ENCODE results near the gene NCR1.
"Not testable (repeated sequence)": the region's sequence is repeated elsewhere in the genome, so short reads cannot be mapped to it uniquely, and the experiment has no call there.

The NCR1 gene, protein sequence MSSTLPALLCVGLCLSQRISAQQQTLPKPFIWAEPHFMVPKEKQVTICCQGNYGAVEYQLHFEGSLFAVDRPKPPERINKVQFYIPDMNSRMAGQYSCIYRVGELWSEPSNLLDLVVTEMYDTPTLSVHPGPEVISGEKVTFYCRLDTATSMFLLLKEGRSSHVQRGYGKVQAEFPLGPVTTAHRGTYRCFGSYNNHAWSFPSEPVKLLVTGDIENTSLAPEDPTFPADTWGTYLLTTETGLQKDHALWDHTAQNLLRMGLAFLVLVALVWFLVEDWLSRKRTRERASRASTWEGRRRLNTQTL

DNA sequence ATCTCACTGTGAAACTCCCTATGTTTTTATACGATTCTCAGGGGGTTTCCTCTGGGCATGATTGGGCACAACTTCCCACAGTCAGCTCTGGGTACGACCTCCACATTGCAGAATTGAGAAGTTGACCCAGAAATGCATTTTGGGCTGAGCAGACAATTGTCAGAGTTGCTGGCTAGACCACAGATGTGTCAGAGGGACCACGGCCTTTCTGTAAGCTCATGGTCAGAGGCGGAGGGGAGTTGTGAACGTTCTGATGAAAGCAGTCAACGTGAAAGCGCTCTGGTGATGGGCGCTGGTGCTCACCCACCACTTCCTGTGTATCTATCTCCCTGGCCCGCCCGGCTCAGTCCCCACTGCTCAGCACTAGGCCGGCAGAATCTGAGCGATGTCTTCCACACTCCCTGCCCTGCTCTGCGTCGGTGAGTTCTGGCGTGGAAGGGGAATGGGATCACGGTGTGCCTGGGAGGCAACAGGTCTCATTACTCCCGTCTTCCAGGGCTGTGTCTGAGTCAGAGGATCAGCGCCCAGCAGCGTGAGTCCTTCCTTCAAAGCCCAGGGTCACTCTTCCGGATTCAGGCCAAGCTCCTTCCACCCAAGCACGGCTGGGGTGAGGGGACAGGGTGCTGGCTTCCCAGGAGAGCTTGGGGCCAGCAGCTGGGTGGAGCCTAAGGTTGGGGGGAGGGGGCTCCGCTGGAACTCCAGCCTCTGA is at the start of gene NCR1:
Gene NCR1 (plus strand): TSS at position 346 of the 709 bp plus-strand sequence. CDS start 40 bp downstream, at position 386.
- DNase-seq (ENCODE audit: low read depth in 2 of 2), result no peak

DNA sequence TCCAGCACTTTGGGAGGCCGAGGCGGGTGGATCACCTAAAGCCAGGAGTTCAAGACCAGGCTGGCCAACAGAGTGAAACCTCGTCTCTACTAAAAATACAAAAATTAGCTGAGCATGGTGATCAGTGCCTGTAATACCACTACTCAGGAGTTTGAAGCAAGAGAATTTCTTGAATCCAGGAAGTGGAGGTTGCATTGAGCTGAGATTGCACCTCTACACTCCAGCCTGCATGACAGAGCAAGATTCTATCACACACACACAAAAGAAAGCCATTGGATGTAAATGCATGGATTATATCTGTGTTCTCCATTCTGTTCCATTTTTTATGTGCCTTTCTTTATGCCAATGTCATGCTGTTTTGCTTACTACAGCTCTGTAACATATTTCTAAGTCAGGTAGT is 47.5 kb upstream of the NCR1 start:
- not testable (repeated sequence) for DNase-seq (ENCODE audit: low read depth in 2 of 2)

DNA sequence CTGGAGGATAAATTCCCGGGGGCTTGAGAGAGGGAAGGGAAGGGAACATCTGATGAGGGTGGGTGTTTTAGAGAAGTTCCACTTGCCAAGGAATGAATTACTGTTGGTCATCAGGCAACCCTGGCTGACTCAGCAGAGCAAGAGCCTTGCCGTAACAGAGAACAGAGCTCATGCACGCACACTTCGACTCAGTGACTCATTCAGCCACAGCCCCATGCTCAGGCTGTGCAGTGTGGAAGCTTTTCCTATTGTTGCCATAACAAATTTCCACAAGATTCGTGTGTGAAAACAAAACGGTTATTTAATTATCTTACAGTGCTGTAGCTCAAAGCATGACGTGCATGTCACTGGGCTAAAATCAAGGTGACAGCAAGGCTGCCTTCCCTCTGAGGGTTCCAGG is 46.5 kb upstream of the NCR1 start:
- not testable (repeated sequence) for DNase-seq (ENCODE audit: low read depth in 2 of 2)

DNA sequence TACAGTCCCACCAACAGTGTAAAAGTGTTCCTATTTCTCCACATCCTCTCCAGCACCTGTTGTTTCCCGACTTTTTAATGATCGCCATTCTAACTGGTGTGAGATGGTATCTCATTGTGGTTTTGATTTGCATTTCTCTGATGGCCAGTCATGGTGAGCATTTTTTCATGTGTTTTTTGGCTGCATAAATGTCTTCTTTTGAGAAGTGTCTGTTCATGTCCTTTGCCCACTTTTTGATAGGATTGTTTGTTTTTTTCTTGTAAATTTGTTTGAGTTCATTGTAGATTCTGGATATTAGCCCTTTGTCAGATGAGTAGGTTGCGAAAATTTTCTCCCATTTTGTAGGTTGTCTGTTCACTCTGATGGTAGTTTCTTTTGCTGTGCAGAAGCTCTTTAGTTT is 42.5 kb upstream of the NCR1 start:
- DNase-seq (ENCODE audit: low read depth in 2 of 2), result not testable (repeated sequence)

DNA sequence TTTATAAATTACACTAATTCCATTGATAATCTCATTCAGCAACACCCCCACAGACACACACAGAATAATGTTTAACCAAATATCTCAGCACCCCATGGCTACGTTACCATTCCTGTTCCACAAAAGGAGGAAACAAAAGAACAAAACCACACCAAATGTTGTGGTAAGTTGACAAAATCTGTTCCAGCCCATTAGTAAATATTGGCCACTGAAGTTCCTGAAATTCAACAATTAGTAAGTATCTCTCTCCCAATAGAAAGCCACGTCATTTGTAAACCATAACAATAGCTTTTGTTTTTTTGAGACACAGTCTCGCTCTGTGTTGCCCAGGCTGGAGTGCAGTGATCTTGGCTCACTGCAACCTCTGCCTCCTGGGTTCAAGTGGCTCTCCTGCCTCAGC is 34.3 kb upstream of the NCR1 start:
- no peak for DNase-seq (ENCODE audit: low read depth in 2 of 2)

DNA sequence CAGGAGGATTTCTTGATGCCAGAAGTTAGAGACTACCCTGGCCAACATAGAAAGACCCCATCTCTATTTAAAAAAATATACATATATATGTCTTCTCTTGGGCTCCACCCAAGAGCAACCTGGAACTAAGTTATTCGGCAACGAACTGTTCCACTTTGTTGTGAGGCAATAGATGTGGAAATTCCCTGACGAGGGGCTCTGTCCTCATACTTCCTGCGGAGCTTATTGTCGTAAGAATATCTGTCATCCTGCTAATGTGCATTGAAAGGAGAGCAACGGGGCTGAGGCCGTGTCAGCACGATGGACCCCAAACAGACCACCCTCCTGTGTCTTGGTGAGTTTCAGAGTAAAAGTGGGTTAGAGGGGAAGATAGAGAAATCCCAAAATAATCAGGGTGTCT is 32.0 kb upstream of the NCR1 start, which contains the start of gene FCAR:
Gene FCAR (plus strand): TSS at position 246 of the 400 bp plus-strand sequence. CDS start 55 bp downstream, at position 301.
- no peak for DNase-seq (ENCODE audit: low read depth in 2 of 2)

DNA sequence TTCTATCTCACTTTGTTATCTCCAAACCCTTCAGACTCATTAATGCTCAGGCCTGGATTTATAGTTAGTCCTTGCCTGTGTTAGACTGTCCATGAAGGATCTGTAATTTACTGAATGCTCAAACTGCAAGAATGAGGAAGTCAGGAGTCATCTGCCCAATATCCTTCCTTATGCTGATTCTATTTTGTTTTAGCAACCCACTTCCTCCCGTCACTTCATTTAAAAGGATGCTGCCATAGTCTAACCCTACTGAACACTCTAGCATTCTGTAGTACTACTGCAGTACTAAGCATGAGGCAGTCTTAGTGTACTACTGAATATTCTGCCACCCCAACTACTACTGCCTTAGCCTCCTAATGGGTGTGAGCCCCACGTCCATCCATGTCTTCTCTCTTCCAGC is 30.4 kb upstream of the NCR1 start:
- DNase-seq (ENCODE audit: low read depth in 2 of 2), result no peak

DNA sequence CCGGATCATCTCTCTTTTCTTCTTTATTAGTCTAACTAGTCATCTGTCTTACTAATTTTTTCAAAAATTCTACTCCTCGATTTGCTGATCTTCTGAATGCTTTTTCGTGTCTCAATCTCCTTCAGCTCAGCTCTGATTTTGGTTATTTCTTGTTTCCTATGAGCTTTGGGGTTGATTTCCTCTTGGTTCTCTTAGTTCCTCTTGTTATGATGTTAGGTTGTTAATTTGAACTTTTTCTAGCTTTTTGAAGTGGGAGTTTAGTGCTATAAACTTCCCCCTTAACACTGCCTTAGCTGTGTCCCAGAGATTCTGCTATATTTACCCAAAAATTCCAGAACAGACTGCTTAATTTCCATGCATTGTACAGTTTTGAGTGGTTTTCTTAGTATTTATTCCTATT is 28.5 kb upstream of the NCR1 start:
- DNase-seq (ENCODE audit: low read depth in 2 of 2), result no peak

DNA sequence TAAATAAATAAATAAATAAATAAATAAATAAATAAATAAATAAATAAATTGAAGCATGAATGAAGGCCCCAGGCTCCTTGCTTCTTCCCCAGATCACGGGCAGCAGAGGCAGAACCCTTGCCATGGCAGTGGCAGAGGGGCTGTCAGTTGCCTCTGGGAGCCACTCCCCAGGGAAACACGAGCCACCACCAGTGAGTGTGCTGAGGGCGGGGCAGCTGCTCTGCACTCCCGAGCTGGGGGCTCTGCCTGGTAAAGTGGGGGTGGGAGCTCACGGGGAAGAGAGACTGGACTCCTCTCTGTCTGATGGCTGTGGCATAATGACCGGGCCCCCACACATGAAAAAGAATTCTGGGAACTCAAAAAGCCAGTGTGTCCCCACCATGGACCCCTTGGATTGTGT is 24.1 kb upstream of the NCR1 start:
- DNase-seq (ENCODE audit: low read depth in 2 of 2), result no peak

DNA sequence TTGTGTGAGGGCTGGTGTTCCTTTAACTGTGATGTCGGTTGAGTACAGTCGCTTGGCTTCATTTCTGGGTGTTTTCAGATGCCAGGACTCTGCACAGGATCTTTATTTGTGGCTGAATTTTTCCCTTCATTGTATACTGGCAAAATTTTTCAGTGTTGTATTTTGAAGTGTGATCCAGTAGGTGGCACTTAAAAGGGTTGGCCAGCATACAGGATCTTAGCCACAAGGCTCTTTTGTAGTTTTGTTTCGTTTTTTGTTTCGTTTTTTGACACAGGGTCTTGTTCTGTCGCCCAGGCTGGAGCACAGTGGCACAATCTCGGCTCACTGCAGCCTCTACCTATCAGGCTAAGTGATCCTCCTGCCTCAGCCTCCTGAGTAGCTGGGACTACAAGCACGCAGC is 23.2 kb upstream of the NCR1 start:
- no peak for DNase-seq (ENCODE audit: low read depth in 2 of 2)

DNA sequence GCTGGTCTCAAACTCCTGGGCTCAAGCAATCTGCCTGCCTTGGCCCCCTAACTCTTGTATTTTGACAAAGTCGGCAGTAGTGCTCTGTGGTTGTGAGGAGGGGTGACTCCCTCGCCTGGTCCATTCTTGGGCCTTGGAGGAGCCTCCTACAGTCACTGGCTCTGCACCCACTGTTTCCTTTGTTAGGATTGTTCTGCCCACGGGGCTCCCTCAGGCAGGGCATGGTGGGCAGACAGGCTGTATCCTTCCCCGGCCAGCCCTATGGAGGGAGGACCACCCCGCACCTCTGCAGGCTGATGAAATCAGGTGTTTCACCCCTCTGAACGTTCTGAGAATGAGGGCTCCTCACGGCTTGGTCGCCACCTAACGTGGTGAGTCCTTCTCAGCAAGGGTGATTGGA is 22.7 kb upstream of the NCR1 start:
- no peak for DNase-seq (ENCODE audit: low read depth in 2 of 2)

DNA sequence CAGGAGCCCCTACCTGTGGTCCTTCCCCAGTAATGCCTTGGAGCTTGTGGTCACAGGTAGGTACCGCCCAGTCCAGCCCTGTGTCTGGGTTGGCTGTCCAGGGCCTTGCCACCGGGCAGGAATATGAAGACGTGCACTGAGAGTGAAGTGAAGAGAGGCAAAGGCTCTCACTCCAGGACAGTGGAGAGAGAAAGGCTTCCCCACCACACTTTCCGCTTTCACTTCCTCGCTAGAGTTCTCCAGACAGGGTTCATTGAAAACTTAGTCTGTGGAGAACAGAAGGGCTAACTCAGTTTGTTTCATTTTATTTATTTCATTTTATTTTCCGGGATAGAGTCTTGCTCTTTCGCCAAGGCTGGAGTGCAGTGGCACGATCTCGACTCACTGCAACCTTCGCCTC is 17.7 kb upstream of the NCR1 start:
- DNase-seq (ENCODE audit: low read depth in 2 of 2), result no peak

DNA sequence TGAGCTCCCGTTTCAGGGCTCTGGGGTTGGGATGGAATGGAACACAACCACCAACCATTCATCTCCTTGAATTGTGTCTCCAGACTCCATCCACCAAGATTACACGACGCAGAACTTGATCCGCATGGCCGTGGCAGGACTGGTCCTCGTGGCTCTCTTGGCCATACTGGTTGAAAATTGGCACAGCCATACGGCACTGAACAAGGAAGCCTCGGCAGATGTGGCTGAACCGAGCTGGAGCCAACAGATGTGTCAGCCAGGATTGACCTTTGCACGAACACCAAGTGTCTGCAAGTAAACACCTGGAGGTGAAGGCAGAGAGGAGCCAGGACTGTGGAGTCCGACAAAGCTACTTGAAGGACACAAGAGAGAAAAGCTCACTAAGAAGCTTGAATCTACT is 16.4 kb upstream of the NCR1 start:
- no peak for DNase-seq (ENCODE audit: low read depth in 2 of 2)

DNA sequence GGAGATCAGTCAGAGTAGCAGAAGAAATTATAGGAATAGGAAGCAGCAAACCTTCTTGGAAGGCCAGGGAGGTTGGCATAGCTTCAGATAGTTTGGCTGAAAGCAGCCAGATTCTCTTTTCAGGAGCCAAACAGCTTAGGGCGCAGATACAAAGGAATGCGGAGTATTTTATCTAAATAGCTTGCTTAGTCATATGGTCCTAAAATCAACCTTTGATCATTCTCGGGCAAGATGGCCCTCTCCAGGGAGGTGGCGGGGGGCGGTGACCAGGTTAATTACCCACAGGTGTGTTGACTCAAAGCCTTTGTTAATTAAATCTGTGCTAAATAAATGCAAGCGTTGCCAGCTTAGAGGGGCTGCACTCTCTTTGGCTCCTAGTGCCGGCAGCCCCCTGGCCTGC is 12.5 kb upstream of the NCR1 start:
- DNase-seq (ENCODE audit: low read depth in 2 of 2), result no peak

DNA sequence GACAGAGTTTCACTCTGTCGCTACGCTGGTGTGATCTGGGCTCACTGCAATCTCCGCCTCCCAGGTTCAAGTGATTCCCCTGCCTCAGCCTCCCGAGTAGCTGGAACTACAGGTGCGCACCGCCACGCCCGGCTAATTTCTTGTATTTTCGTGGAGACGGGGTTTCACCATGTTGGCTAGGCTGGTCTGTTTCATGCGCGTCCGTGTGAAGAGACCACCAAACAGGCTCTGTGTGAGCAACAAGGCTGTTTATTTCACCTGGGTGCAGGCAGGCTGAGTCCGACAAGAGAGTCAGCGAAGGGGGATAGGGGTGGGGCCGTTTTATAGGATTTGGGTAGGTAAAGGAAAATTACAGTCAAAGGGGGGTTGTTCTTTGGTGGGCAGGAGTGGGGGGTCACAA is 11.8 kb upstream of the NCR1 start:
- DNase-seq (ENCODE audit: low read depth in 2 of 2), result not testable (repeated sequence)

DNA sequence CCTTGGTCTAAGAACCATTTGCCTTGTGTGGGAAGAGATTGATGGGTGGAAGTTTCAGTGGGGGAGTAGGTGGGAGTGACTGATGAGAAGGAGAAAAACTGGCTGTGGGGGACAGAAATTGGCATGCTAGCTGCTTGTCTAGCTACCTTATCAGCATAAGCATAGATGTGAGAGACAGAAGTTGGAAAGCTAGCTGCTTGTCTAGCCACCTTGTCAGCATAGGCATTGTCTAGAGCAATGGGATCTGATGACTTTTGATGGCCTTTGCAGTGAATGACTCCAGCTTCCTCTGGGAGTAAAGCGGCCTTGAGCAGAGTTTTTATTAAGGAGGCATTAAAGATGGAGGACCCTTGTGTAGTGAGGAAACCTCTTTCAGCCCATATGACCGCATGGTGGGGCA is 9.9 kb upstream of the NCR1 start:
- no peak for DNase-seq (ENCODE audit: low read depth in 2 of 2)

DNA sequence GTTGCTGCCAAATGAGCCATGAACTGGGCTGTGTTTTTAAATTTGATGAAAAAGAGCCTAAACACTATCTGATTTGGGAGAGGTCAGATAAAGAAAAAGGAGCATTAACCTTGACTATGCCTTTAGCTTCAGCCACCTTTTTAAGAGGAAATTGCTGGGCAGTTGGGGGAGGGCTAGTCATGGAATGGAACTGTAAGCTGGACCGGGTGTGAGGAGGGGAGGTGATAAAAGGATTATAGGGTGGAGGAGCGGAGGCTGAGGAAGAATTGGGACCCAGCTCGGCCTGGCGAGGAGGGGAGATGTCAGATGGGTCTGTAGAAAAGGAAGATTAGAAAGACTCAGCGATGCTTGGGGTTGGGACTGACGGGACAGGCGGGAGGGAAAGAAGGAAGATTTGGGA is 7.3 kb upstream of the NCR1 start:
- not testable (repeated sequence) for DNase-seq (ENCODE audit: low read depth in 2 of 2)

DNA sequence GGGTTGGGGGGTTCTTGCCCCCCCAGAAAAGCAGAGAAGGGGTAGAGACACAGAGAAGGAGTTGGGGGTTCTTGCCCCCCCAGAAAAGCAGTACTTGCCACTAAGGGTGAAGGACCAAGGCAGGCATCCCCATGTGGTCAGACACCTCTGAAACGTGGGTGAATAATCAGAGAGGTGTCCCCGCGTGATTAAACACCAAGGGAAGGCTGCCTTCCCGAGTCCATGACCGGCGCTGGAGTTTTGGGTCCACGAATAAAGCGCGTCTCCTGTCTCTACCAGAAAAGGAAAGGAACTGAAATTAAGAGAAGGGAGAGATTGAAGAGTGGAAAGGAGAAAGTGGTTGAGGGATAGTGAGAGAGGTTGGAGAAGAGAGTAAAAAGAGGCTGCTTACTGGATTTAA is 6.3 kb upstream of the NCR1 start:
- DNase-seq (ENCODE audit: low read depth in 2 of 2), result not testable (repeated sequence)

DNA sequence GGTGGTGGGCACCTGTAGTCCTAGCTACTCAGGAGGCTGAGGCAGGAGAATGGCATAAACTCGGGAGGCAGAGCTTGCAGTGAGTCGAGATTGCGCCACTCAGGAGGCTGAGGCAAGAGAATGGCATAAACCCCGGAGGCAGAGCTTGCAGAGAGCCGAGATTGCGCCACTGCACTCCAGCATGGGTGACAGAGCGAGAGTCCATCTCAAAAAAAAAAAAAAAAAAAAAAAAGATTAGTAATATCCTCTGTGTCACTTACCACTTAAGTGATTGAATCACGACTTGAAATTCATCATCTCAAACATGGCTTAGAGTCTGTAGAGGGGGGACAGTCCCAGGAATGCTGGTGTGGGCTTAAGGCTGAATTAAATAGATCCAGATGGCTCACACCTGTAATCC is 4.8 kb upstream of the NCR1 start:
- not testable (repeated sequence) for DNase-seq (ENCODE audit: low read depth in 2 of 2)

DNA sequence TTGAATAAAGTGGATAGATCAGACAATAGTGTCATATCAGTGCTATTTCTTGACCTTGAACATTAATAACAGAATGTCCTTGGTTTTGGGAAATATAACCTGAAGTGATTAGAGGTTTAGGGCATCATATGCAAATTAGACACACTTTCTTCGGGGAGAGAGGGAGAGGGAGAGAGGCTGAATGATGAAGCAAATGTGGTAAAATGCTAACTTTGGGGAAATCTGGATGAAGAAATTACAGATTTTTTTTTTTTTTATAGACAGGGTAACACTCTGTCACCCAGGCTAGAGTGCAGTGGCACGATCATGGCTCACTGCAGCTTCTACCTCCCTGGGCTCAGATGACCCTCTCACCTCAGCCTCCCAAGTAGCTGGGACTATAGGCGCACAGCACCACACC is 3.9 kb upstream of the NCR1 start:
- no peak for DNase-seq (ENCODE audit: low read depth in 2 of 2)

DNA sequence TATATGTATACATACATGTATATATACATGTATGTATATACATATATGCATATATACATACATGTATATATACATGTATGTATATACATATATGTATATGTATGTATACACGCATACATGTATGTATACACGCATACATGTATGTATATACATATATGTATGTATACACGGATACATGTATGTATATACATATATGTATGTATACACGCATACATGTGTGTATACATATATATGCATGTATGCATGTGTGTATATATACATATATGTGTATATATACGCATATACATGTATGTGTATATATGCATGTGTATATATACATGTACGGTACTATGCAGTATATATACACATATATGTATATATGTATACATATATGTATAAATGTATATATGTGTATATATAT is 2.6 kb upstream of the NCR1 start:
- no peak for DNase-seq (ENCODE audit: low read depth in 2 of 2)

DNA sequence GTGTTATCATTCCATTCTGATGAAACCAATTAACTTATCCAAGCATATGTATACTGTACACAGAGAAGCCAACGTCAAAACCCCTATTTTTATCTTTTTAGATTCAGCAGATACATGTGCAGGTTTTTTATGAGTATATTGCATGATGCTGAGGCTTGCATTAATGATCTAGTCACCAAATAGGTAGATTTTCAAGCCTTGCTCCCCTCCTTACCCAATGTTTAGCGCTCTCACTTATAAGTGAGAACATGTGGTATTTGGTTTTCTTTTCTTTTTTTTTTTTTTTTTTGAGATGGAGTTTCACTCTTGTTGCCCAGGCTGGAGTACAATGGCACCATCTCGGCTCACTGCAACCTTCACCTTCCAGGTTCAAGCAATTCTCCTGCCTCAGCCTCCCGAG is 1.7 kb upstream of the NCR1 start:
- not testable (repeated sequence) for DNase-seq (ENCODE audit: low read depth in 2 of 2)

DNA sequence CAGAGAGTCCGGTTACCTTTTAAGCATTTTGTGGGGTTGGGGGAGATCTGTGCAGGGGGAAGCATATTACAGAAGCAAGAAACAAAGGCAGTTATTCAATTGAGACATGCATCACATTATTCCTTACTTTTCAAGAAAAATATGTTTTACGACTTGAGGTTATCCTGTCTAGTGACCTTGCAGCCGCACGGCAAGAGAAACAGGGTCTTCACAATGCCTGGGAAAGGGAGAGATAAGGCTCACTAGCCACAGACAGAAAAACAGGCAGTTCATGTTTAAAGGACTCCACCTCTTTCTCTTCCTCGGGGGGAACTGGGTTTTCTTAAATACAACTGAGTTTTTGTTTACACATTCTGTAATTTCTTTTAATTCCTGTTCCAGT is 536 bp upstream of the NCR1 start:
- no peak for DNase-seq (ENCODE audit: low read depth in 2 of 2)

DNA sequence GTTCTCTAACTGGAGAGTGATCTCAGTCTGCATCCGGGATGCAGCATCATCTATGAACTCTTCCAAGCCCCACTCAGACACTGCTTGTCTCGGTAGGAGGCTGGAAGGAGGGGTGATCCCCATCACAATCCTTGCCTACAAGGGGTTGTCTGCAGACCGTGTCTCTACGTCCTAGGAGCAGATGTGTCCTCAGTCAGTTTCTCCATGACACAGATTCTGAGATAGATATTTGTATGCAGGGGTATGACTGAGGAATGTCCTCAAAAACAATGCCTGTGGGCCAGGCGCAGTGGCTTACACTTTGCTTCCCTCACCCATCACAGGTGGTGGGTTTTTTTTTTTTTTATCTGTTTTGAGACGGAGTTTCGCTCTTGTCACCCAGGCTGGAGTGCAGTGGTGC is 871 bp downstream of the NCR1 start:
- DNase-seq (ENCODE audit: low read depth in 2 of 2), result no peak

Data from stimulated activated CD4-positive, alpha-beta T cell treated with anti-CD3 and anti-CD28 coated beads, Interleukin-15, amount 100 ng/mL, for 48 hours (primary cell).